NCI-H2227 treated with DMSO at 0.1 percent for 48 hours (cell line): ENCODE data around the gene CLINT1.
A peak's percentile ranks its signal among the peaks of the same experiment; 100 is the strongest.
"Not testable (repeated sequence)": the region's sequence is repeated elsewhere in the genome, so short reads cannot be mapped to it uniquely, and the experiment has no call there.

Experiments used
- DNase-seq: peaks from one replicate; lab custom pipeline; 2025; lab: John Stamatoyannopoulos, UW

The CLINT1 gene

DNA sequence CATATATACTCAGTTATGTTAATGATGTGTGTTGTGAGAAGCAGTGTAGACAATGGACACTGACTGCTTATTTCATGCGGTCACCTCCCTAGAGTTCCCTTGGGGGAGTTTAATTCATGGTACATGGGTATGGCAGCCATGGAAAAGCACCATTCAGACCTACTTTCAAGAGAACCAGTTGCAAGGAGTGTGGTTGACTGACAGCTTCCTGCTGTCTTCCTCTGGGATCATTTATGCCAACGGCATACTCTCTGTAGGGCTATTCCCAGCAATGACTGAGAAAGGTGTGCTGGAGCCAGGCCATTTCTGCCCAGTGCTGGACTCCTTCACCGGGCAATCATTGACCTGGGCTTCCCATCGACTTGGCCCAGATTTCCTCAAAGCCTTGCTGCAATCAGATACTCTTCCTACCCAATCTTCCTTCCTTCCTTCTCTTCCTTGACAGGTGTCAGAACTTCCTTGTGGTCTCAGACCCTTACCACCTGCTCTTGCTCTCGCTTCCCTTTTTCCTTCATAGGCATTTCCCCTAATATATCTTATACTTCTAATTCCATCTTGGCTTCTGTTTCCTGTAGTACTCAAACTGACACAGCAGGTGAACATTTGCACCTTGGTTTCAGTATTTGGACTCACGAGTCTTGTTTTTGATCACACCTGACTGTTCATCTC lies 3.4 kb upstream of the CLINT1 start:
- no peak for DNase-seq

DNA sequence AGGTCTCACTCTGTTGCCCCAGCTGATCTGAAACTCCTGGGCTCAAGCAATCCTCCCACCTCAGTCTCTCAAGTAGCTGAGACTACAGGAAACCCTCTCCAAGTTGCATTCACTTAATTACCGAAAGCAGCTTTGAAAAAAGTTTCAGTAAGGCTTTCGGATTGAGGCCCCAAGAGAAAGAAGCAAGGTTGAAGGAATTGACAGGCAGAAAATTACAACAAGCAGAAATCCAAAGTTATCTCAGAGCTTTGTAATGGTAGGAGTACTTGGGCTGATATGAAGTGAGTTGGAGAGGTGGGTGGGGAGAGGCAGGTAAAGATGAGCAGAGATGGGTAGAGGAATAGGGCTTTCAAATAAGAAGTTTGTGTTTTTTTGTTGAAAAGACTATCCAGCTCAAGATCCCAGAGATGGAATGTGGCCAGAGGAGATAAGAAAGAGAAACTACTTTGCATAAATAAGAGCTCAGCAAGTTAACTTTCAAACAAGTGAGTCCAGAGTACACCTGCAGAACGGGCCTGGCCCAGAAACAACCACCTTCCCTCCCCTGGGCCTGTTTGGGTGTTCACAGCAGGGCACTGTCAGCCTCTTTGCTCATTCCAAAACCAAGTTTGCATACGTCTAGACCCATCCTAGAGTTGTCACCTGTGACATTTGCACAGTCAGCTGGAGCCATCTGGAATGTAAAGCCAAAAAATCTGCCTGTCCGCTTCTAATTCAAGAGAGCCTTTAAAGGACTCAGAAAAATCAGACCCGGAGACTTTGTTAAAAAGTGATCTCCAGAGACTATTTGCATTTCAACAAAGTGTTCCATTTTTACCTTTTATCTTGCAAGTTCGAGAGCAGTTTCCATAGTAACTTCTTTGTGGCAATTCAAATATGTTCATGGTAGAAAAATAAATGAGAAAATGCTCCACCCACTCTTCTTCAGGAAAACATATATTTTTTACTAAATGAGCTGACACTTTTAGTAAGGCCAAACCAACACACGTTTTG lies 2.2 kb upstream of the CLINT1 start:
- DNase-seq = no peak

DNA sequence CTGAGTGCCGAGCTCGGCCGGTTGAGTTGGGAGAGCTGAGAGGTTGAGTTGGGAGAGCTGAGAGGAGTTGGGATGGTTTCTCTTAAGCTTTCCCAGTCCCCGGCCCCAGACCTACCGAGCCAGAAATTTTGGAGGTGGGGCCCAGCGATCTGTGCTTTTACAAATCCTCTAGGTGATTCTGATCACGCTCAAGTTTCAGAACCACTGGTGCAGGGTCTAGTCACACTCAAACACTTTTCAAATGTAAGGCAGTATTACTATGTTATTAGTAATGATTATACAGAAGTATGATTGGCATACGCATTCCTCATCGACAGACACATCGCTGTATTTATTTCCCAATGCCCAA lies 256 bp upstream of the CLINT1 start:
- DNase-seq = no peak

DNA sequence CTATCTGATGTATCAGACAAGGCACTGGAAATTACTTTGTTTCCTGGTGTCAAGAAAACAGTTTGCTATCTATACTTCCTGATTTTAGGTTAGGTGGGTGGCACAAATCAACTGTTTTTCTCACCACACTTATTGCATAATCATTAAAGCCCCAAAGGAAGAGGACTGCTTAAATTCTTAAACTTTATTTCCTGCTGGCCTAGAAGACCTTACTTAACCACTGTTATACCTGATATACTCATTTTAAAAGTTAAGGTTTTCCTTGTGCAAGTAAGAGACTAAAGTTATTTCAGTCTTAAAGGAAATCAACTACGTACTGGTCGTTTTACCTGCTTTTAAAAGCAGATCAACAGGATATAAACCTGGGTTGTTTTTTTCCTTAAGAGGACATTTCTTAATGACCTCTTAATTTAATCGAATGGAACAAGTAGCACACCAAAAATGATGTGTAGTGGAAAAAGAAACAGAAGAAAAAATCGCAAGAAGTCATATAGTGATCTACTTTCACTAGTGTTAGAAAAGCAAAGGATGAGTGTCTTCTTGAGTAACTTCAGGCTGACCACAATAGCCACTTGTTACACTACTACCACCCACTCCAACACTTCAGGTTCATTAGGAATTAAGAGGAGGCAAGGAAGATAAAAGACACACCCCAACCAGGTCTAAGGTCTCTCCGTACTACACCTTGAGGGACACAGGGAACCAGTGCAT lies 974 bp downstream of the CLINT1 start:
- DNase-seq = no peak

DNA sequence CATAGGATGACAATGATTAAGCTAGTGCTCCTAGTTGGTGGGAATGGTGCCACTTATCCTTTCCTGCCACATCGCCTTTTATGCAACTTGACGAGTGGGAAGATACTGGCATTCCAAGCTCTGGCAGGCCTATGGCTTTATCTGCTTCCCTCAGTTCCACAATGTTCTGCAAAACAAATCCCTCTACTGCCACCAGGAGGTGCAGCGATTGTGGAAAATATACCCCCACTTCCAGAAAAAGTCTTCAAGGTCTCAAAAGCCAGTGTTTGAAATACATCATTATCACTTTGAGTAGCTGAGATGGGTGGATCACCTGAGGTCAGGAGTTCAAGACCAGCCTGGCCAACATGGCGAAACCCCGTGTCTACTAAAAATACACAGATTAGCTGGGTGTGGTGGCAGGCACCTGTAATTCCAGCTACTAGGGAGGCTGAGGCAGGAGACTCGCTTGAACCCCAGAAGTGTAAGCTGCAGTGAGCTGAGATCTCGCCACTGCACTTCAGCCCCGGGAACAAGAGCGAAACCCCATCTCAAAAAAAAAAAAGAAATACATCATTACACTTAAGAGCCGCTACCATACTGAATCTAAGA lies 3.4 kb downstream of the CLINT1 start:
- peak; percentile 26 for DNase-seq

DNA sequence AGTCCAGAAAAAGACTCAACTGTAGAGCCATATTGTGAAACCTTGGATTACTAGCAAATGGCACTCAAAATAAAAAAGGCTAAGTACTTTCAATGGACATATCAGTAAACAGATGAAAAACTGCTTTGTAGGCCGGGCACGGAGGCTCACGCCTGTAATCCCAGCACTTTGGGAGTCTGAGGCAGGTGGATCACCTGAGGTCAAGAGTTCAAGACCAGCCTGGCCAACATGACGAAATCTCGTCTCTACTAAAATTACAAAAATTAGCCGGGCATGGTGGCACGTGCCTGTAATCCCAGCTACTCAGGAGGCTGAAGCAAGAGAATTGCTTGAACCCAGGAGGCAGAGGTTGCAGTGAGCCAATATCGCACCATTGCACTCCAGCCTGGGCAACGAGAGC lies 5.6 kb downstream of the CLINT1 start:
- DNase-seq = not testable (repeated sequence)

DNA sequence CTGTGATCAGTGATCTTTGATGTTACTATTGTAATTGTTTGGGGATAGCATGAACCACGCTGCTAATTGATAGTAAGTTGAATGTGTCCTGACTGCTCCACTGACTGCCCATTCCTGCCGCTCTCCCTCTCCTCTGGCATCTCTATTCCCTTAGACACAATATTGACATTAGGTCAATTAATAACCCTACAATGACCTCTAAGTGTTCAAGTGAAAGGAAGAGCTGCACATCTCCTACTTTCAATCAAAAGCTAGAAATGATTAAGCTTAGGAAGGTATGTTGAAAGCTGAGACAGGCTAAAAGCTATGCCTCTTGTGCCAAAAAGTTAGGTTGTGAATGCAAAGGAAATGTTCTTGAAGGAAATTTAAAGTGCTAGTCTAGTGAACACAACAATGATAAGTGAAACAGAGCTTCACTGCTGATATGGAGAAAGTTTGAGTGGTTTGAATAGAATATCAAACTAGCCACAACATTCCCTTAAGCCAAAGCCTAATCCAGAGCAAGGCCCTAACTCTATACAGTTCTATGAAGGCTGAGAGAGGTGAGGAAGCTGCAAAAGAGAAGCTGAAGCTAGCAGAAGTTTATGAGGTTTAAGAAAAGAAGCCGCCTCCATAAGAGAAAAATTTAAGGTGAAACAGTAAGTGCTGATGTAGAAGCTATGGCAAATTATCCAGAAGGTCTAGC lies 12.9 kb downstream of the CLINT1 start:
- DNase-seq = no peak

DNA sequence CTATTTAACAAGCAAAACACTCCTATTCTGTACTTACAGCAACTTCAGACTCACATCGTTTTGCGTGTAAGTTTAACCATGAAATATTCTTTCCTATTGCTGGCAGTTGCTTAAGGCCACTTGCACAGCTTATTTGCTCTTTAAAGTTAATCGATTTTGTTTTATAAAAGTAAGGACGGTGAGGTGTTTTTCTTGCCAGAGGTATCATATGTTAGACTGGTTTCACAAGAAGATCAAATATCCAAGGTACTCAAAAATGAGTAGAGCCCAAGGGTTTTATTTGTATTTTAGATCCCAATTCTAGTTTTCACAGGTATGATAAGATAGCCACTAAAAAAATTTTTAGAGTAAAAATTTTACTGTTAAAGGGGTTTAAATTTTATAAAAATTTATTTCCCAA lies 16.2 kb downstream of the CLINT1 start:
- no peak for DNase-seq

DNA sequence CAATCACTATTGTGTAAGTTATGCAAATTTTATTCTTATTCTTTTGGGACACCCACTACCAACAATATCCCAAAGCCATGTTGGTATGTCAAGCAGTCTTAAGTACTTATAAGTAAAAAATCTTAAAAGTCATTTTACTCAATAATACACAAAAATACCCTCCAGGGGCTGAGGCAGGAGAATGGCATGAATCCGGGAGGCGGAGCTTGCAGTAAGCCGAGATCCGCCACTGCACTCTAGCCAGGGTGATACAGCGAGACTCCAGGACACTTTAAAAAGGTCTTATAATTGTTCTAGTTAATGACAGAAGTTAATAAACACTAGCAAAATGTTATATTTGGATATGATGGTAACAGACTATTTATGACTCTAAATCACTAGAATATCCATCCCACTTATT lies 16.8 kb downstream of the CLINT1 start:
- DNase-seq = no peak

DNA sequence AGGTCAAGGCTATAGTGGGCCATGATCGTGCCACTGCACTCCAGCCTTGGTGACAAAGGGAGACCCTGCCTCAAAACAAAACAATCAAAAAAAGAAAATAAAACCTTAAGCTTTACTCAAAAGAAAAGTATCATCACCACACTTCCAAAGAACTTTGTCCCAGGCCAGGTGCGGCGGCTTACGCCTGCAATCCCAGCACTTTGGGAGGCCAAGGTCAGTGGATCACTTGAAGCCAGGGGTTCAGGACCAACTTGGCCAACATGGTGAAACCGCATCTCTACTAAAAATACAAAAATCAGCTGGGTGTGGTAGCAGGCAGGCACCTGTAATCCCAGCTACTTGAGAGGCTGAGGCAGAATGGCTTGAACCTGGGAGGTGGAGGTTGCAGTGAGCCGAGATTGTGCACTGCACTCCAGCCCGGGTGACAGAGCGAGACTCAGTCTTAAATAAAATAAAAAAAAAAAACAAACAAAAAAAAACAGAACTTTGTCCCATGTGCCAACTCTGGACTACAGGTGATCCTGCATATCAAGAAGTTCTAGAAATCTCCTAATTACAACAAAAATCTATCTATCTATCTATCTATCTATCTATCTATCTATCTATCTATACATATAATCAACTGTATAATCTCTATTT lies 19.7 kb downstream of the CLINT1 start:
- no peak for DNase-seq

DNA sequence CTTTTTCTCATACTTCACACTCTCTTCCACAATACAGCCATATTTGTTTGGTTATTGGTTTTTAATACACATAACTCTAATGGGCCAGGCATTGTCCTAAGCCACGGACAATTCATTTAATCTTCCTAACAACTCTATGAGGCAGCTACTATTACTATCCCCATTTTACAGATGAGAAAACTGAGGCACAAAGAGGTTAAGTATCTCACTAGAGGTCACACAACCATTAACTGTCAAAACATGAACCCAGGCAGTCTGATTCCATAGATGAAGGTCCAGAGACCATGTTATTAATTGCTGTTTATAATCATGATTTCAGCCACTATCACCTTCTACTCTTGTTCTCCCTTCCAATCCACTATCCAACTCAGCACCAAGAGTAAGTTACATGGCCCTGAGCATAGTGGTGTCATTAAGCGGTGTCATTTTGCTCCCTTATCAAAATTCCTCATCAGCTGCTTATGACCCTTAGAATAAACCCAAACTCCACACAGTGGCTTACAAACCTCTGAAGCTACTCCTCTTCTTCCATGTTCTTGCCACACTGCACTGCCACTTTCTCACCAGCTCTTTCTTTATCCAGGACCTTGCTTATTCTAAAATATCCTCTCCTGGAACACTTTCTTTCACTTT lies 22.7 kb downstream of the CLINT1 start:
- no peak for DNase-seq

DNA sequence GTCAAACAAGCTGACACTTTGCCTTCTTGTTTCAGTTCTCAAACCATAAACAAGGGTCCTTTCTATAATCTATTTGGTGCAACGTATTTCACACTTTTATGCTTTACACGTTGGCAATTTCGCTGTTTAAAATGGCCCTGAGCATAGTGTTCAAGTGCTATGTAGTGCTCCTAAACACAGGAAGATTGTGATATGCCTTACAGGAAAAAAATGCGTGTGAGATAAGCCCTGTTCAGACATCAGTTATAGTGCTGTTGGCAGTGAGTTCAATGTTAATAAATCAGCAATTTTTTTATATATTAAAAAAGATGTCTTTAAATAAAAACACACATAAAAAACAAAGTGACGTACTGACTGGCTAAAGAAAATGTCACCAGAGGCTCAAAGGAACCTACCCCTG lies 23.9 kb downstream of the CLINT1 start:
- DNase-seq = no peak

DNA sequence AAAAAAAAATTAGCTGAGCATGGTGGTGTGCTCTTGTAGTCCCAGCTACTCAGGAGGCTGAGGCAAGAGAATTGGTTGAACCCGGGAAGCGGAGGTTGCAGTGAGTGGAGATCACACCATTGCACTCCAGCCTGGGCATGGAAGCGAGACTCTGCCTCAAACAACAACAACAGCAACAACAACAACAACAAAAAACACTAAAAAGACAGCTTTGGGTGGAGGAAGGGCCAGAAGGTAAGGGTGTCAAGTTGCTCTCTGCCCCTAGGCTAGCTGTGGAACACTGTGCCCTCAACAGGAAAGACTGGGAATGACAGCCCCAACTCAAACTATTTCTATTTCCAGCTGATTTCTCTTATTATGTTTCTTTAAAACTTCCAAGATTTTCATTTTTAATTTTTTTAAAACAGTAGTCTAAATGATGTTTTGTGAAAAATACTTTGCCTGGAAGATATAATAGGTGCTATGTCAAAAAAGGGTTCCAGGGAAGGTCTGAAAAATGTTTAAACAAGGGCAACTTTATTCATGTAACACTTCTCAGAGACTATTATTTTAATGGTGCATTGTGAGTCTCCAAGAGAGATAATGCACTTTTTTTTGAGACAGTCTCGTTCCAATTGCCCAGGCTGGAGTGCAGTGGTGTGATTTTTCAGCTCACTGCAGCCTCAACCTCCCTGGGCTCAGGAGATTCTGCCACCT lies 29.9 kb downstream of the CLINT1 start:
- DNase-seq = no peak

DNA sequence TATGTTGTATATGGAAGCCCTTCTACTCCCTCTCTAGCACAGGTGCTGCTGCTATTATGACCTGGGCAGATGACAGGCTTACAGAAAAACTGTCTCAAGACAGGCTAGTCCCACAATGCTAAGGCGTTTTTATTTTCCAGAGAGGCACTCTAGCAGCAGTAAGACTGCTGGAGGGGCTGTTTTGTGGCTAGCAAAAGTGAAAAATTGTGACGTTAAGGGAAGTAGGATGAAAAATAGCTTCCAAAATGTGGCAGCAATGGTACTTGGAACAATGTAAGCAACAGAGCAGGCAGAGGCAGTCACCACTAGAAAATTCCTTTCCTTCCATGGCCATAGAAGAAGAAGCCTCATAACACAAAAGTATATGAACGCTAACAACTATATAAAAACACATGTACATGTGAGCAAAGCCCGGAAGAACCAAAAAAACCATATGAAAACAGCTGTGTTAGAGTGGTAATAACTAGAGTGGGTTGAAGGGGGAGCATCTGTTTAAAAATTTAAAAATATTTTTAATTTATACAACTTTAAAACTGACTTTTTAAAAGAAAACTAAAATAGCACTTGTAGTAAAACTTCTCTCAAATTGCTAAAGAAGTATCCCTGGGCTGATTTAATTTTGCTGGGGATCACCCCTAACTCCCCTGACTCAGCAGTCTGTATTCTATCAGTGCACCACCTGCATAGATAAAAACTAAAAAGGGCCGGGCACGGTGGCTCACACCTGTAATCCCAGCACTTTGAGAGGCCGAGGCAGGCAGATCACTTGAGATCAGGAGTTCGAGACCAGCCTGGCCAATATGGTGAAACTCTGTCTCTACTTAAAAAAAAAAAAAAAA lies 30.6 kb downstream of the CLINT1 start:
- DNase-seq = no peak

DNA sequence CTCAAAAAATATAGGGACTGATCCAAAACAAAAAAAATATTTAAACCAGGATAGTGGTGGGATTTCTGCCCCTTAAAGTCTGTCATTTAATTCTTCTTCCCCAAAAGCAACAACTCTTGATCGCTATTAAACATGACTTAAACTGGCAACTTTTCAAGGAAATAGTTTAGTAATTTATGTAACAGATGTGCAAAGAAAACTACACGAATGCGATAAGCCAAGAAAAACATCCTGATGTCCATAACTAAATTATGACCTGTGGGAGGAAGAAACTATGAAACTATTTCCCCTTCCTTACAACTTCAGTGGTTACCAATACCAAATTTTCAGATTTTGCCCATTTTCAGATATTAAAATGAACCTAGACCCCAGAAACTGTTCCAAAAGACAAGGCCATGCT lies 31.5 kb downstream of the CLINT1 start:
- DNase-seq = no peak

DNA sequence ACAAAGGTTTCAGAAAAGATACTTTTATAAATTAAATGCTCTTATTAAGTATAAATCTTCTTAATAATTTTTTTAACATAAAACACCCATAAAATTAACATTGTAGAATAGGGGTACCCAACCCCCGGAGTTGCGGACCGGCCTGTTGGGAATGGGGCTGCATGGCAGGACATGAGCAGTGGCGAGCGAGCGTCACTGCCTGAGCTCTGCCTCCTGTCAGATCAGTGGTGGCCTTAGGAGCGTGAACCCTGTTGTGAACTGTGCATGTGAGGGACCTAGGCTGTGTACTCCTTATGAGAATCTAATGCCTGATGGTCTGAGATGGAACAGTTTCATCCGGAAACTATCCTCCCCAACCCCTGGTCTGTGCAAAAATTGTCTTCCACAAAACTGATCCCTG lies 35.3 kb downstream of the CLINT1 start:
- no peak for DNase-seq

DNA sequence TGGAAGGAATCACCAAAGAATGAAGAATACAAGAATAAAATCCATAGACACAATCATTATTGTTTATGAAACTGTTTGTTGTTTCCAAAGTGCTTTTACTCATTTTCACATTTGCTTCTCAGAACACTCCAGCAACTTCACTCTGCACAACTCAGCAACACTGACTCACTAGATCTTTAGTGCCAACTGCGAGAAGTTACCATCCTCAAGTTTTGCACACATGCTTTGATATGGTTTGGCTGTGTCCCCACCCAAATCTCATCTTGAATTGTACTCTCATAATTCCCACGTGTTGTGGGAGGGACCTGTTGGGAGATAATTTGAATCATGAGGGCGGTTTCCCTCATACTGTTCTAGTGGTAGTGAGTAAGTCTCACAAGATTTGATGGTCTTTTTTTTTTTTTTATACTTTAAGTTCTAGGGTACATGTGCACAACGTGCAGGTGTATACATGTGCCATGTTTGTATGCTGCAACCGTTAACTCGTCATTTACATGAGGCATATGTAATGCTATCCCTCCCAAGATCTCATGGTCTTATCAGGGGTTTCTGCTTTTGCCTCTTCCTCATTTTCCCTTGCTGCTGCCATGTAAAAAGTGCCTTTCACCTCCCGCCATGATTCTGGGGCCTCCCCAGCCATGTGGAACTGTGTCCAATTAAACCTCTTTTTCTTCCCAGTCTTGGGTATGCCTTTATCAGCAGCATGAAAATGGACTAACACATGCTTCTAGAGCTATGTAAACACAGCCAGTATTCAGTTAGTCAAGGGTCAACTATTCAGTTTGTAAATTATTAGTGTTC lies 36.9 kb downstream of the CLINT1 start:
- DNase-seq = no peak

DNA sequence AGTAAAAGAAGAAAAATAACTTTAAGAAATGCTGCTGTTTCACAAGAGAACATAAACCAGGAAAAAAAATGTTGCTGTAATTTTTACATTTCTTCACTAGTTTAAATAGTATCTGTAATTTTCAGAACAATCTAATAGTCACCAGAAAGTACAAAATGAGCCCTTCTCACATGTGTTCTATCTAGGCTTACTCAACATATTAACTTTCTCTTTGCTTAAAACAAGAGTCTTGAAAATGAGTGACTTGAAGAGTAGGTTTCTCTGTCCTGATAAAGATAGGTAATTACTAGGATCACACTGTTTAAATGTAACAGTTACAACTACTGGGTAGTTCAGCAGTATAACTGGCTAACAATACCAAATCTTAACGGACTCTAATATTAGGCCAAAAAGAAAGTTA lies 37.5 kb downstream of the CLINT1 start:
- DNase-seq = no peak
